SK-N-SH (cell line): ENCODE measurements around the gene CHCHD3. TPM values are rescaled to one million over a fixed set of nuclear protein-coding genes. Genes with fewer than 3 reads are reported as not detected.

Source experiments
- CTCF ChIA-PET: fragments of 300-600, 350-600 bp; formaldehyde crosslinking; extraction: SDS; loops from one replicate; lab custom pipeline; 2021; lab: Yijun Ruan, JAX
- POLR2A ChIA-PET: fragments of 350-600 bp; sonication (Branson Sonifier 250); formaldehyde crosslinking; extraction: SDS; loops from one replicate; lab custom pipeline; 2020; ENCODE audit warnings: antibody characterized with exemption, inconsistent platforms; lab: Yijun Ruan, JAX
- DNase-seq: peaks from one replicate; pipeline ENCODE4 v3.0.0; 2012
- H2AFZ ChIP-seq: fragments of 200-600 bp; sonication (generic); 2 replicates; pipeline ENCODE4 v1.8.1; 2016; ENCODE audit warnings: antibody characterized with exemption, mild to moderate bottlenecking, low read depth
- H3F3A ChIP-seq: fragments of 200-600 bp; sonication (generic); replicated peaks from 2 replicates; pipeline ENCODE3; 2016; ENCODE audit warnings: antibody characterized with exemption, mild to moderate bottlenecking; ENCODE audit not compliant: insufficient read depth
- H3K27ac ChIP-seq, 2 experiments: fragments of 200-500 bp in 1 of 2; fragments of 200-600 bp in 1 of 2; sonication (Bioruptor generic) in 1 of 2; sonication (generic), shearing (Covaris generic) in 1 of 2; 2 replicates each; pipeline versions ENCODE4 v1.5.1 to v1.6.1; 2014 to 2016; ENCODE audit warnings: low read depth in 2 of 2, inconsistent platforms in 1 of 2, low read length in 1 of 2, mild to moderate bottlenecking in 1 of 2, mixed read lengths in 1 of 2
- H3K27me3 ChIP-seq: fragments of 200-600 bp; sonication (generic), shearing (Covaris generic); 2 replicates; pipeline ENCODE4 v1.6.1; 2016; ENCODE audit warnings: mixed run types; ENCODE audit not compliant: insufficient read depth
- H3K36me3 ChIP-seq, 2 experiments: fragments of 200-500 bp in 1 of 2; fragments of 200-600 bp in 1 of 2; sonication (Bioruptor generic) in 1 of 2; sonication (generic) in 1 of 2; replicated peaks in 1 of 2; 2 replicates each; pipeline versions ENCODE3 to v1.5.1; 2014 to 2016; ENCODE audit warnings: low read length in 1 of 2, mild to moderate bottlenecking in 1 of 2; ENCODE audit not compliant: insufficient read depth in 2 of 2, control insufficient read depth in 1 of 2
- H3K4me1 ChIP-seq, 2 experiments: fragments of 200-500 bp in 1 of 2; fragments of 200-600 bp in 1 of 2; sonication (Bioruptor generic) in 1 of 2; sonication (generic), shearing (Covaris generic) in 1 of 2; 2 replicates each; pipeline versions ENCODE4 v1.5.1 to v1.6.1; 2014 to 2016; ENCODE audit warnings: low read depth in 1 of 2, low read length in 1 of 2, mixed run types in 1 of 2; ENCODE audit not compliant: insufficient read depth in 2 of 2, control insufficient read depth in 1 of 2
- H3K4me2 ChIP-seq: fragments of 200-600 bp; sonication (generic), shearing (Covaris generic); 2 replicates; pipeline ENCODE4 v1.6.1; 2017; ENCODE audit warnings: mixed run types
- H3K4me3 ChIP-seq, 2 experiments: fragments of 200-500 bp in 1 of 2; fragments of 200-600 bp in 1 of 2; sonication (Bioruptor generic) in 1 of 2; sonication (generic), shearing (Covaris generic) in 1 of 2; 2 replicates each; pipeline versions ENCODE4 v1.5.1 to v1.8.1; 2014 to 2016; ENCODE audit warnings: low read depth in 2 of 2, inconsistent platforms in 1 of 2, low read length in 1 of 2, mild to moderate bottlenecking in 1 of 2, mixed read lengths in 1 of 2, moderate library complexity in 1 of 2
- H3K79me2 ChIP-seq: fragments of 200-600 bp; sonication (generic); 2 replicates; pipeline ENCODE4 v1.8.1; 2017; ENCODE audit warnings: mild to moderate bottlenecking; ENCODE audit not compliant: insufficient read depth
- H3K9ac ChIP-seq: fragments of 200-600 bp; sonication (generic); 2 replicates; pipeline ENCODE4 v1.6.1; 2017; ENCODE audit warnings: mixed run types
- H3K9me2 ChIP-seq: fragments of 200-600 bp; sonication (generic); 2 replicates; pipeline ENCODE4 v1.6.1; 2017; ENCODE audit warnings: mixed run types
- H3K9me3 ChIP-seq: fragments of 200-600 bp; sonication (generic); 2 replicates; pipeline ENCODE4 v1.6.1; 2017; ENCODE audit warnings: mixed run types, mild to moderate bottlenecking, moderate library complexity
- H4K20me1 ChIP-seq: fragments of 200-600 bp; sonication (generic); 2 replicates; pipeline ENCODE4 v1.6.1; 2017; ENCODE audit warnings: mild to moderate bottlenecking, mixed run types; ENCODE audit not compliant: insufficient read depth
- CHD2 ChIP-seq: fragments of 150-350 bp; IDR thresholded peaks from 2 replicates; pipeline ENCODE4 v1.6.1; 2018; ENCODE audit warnings: low read length; ENCODE audit not compliant: partially characterized antibody
- CTCF ChIP-seq: fragments of 200-600 bp; sonication (generic); IDR thresholded peaks from 2 replicates; pipeline ENCODE4 v1.6.1; 2017; ENCODE audit warnings: antibody characterized with exemption, mild to moderate bottlenecking, moderate library complexity
- ELF1 ChIP-seq: IDR thresholded peaks from 2 replicates; pipeline ENCODE4 v1.4.0; 2012
- EP300 ChIP-seq, 2 experiments: IDR thresholded peaks; 2 replicates each; pipeline versions ENCODE4 v1.4.0 to v1.6.1; 2012; ENCODE audit warnings: borderline replicate concordance in 1 of 2, low read depth in 1 of 2, low read length in 1 of 2
- EZH2phosphoT487 ChIP-seq: fragments of 200-600 bp; sonication (generic); IDR thresholded peaks from 2 replicates; pipeline ENCODE4 v1.6.1; 2017; ENCODE audit warnings: low read depth, mixed run types, mild to moderate bottlenecking, antibody characterized with exemption, moderate library complexity, borderline replicate concordance
- FOXJ3 ChIP-seq: sonication (generic); formaldehyde crosslinking; IDR thresholded peaks from 2 replicates; pipeline ENCODE4 v1.5.1; 2020; ENCODE audit warnings: mild to moderate bottlenecking, missing genetic modification reagents
- FOXM1 ChIP-seq: IDR thresholded peaks from 2 replicates; pipeline ENCODE4 v1.4.0; 2012; ENCODE audit warnings: low read depth, mild to moderate bottlenecking
- GATA2 ChIP-seq: sonication (generic); formaldehyde crosslinking; IDR thresholded peaks from 2 replicates; pipeline ENCODE4 v1.5.0; 2020; ENCODE audit warnings: mild to moderate bottlenecking, missing genetic modification reagents
- JUND ChIP-seq: IDR thresholded peaks from 2 replicates; pipeline ENCODE4 v1.4.0; 2012
- MXI1 ChIP-seq: IDR thresholded peaks from 2 replicates; pipeline ENCODE4 v1.6.1; 2012; ENCODE audit warnings: mild to moderate bottlenecking, low read depth, low read length, improper control_type of control experiment
- NFIC ChIP-seq: IDR thresholded peaks from 2 replicates; pipeline ENCODE4 v1.4.0; 2012; ENCODE audit warnings: borderline replicate concordance
- POLR2AphosphoS5 ChIP-seq: IDR thresholded peaks from 2 replicates; pipeline ENCODE4 v1.6.1; 2012; ENCODE audit warnings: low read depth, low read length
- RAD21 ChIP-seq: IDR thresholded peaks from 2 replicates; pipeline ENCODE4 v1.6.1; 2012; ENCODE audit warnings: mild to moderate bottlenecking, low read length
- RCOR1 ChIP-seq: fragments of 150-350 bp; IDR thresholded peaks from 2 replicates; pipeline ENCODE4 v1.6.1; 2017; ENCODE audit warnings: antibody characterized with exemption, low read length
- RFX5 ChIP-seq: IDR thresholded peaks from 2 replicates; pipeline ENCODE4 v1.6.1; 2012; ENCODE audit warnings: mild to moderate bottlenecking, improper control_type of control experiment, low read length
- SIN3A ChIP-seq: IDR thresholded peaks from 2 replicates; pipeline ENCODE4 v1.6.1; 2012; ENCODE audit warnings: low read depth, mild to moderate bottlenecking, low read length, moderate library complexity, borderline replicate concordance
- SMC3 ChIP-seq: IDR thresholded peaks from 2 replicates; pipeline ENCODE4 v1.6.1; 2012; ENCODE audit warnings: low read depth, low read length, improper control_type of control experiment
- TCF12 ChIP-seq: IDR thresholded peaks from 2 replicates; pipeline ENCODE4 v1.4.0; 2012
- TEAD4 ChIP-seq: IDR thresholded peaks from 2 replicates; pipeline ENCODE4 v1.4.0; 2012; ENCODE audit warnings: mild to moderate bottlenecking, borderline replicate concordance; ENCODE audit not compliant: insufficient read depth
- USF1 ChIP-seq: IDR thresholded peaks from 2 replicates; pipeline ENCODE4 v1.4.0; 2012; ENCODE audit warnings: low read depth, borderline replicate concordance
- USF2 ChIP-seq: fragments of 150-350 bp; IDR thresholded peaks from 2 replicates; pipeline ENCODE4 v1.6.1; 2017; ENCODE audit warnings: antibody characterized with exemption, low read length, low read depth, borderline replicate concordance
- YY1 ChIP-seq: IDR thresholded peaks from 2 replicates; pipeline ENCODE4 v1.4.0; 2012; ENCODE audit warnings: low read depth, mild to moderate bottlenecking
- WGBS: methylation state at CpG from one replicate; pipeline ENCODE4 v1.1.6; 2017; ENCODE audit warnings: low lambda C conversion rate; 5-methylcytosine and 5-hydroxymethylcytosine counted together
- polyA plus RNA-seq, 3 experiments: library from polyadenylated mRNA; depleted of rRNA; stranded (reverse); fragments of >200 nt; gene quantifications; 2 replicates each; pipeline ENCODE4 v1.2.3, GENCODE V29; 2012

Gene CHCHD3
- polyA plus RNA-seq, 1 of the 3 experiments (the other 2 are of a cell fraction): 97.1 TPM

GRCh38 chr7:132742189-132742612, 339.7 kb downstream of the CHCHD3 start (continued):
- TF ChIP-seq YY1 (no peak), GATA2 (no peak), FOXM1 (no peak), CTCF (no peak), CHD2 (no peak), MXI1 (no peak), SIN3A (no peak), RAD21 (no peak), SMC3 (no peak), FOXJ3 (CRISPR knock-in tag) (no peak), ELF1 (peak; percentile 24; the same call in 1 of the 2 replicates), USF1 (peak; percentile 67; the same call in 1 of the 2 replicates), RCOR1 (no peak), RFX5 (no peak)

- peaks cover 33% of the 10 kb centered on the region for H3F3A ChIP-seq
- peak overlapping the region; percentile 43; the same call in 1 of the 2 replicates for H3K4me2 ChIP-seq
- H2AFZ ChIP-seq: no peak overlapping the region
- no peak overlapping the region for H3K9ac ChIP-seq
- no peaks in the 10 kb centered on the region for H3K79me2 ChIP-seq
- peaks cover 18% of the 10 kb centered on the region for H3K9me3 ChIP-seq
- no peaks in the 10 kb centered on the region for H3K36me3 ChIP-seq
- H3K4me3 ChIP-seq: no peak overlapping the region
- TF ChIP-seq ELF1 (no peak), EZH2phosphoT487 (no peak), CTCF (no peak), TCF12 (no peak), GATA2 (no peak), YY1 (no peak), USF2 (no peak), RAD21 (no peak), MXI1 (no peak), CHD2 (no peak), EP300 (IDR thresholded peaks at IDR 0.05; ENCODE audit: borderline replicate concordance in 1 of 2, low read depth in 1 of 2, low read length in 1 of 2) (no peak), FOXJ3 (CRISPR knock-in tag) (no peak), TEAD4 (no peak), NFIC (no peak), SIN3A (no peak), POLR2AphosphoS5 (no peak), RFX5 (no peak), JUND (no peak)
- no peaks in the 10 kb centered on the region for H4K20me1 ChIP-seq
- ChIA-PET POLR2A (interaction anchor here (0.7 kb wide), 1 partner anchor 57 kb away, joined by 3 read pairs; no protein-coding TSS in a partner anchor), CTCF (interaction anchor here (1.2 kb wide), 1 partner anchor 22 kb away, joined by 3 read pairs; no protein-coding TSS in a partner anchor)
- H3K4me1 ChIP-seq: peaks cover 0 to 17% of the 10 kb centered on the region in 2 experiments; a peak in 2 of 4 replicates
- H3K9me2 ChIP-seq: no peaks in the 10 kb centered on the region
- H3K27me3 ChIP-seq: no peaks in the 10 kb centered on the region
- no peak for DNase-seq
- WGBS: 75% methylated on average over 5 of the region's 5 CpGs
- peak overlapping the region in 1 of 2 experiments; percentile 60; a peak in 1 of 4 replicates for H3K27ac ChIP-seq
These were observed 341.7 kb downstream of the CHCHD3 start for GRCh38 chr7:132740176-132740575.
